Thymus (tissue), 11 donors: ENCODE results near the gene ZDHHC9. TPM values are rescaled to one million over a fixed set of nuclear protein-coding genes. Genes with fewer than 3 reads are reported as not detected.

ENCODE experiments used
- DNase-seq, 9 donors: peaks; one replicate each; pipeline ENCODE4 v3.0.0-alpha.2; 2013; ENCODE audit warnings: low spot score in 9 of 9, low read depth in 6 of 9, missing footprints in 1 of 9
- H3K27ac ChIP-seq, 2 donors: one replicate each; pipeline ENCODE4 v1.5.1; 2013; ENCODE audit warnings: control low read depth in 1 of 2, low read depth in 1 of 2, low read length in 1 of 2, mild to moderate bottlenecking in 1 of 2, moderate library complexity in 1 of 2
- H3K27me3 ChIP-seq, 2 donors: one replicate each; pipeline ENCODE4 v1.5.1; 2013; ENCODE audit warnings: low read length in 1 of 2; ENCODE audit not compliant: control insufficient read depth in 2 of 2, insufficient read depth in 1 of 2
- H3K36me3 ChIP-seq, 2 donors: one replicate each; pipeline ENCODE4 v1.5.1; 2013; ENCODE audit warnings: low read length in 1 of 2, mild to moderate bottlenecking in 1 of 2, moderate library complexity in 1 of 2; ENCODE audit not compliant: control insufficient read depth in 2 of 2, insufficient read depth in 2 of 2
- H3K4me1 ChIP-seq, 2 donors: one replicate each; pipeline ENCODE4 v1.5.1; 2013; ENCODE audit warnings: low read length in 2 of 2; ENCODE audit not compliant: control insufficient read depth in 2 of 2, insufficient read depth in 2 of 2
- H3K4me3 ChIP-seq, 2 donors: one replicate each; pipeline ENCODE4 v1.5.1; 2013; ENCODE audit warnings: low read length in 2 of 2, control low read depth in 1 of 2, mild to moderate bottlenecking in 1 of 2
- H3K9me3 ChIP-seq, 2 donors: one replicate each; pipeline ENCODE4 v1.5.1; 2013; ENCODE audit warnings: low read length in 1 of 2, mild to moderate bottlenecking in 1 of 2; ENCODE audit not compliant: control insufficient read depth in 2 of 2, insufficient read depth in 1 of 2
- WGBS: extraction: QIAGEN DNeasy Blood & Tissue Kit; methylation state at CpG from one replicate; pipeline ENCODE4 v1.1.7; 2013; 5-methylcytosine and 5-hydroxymethylcytosine counted together
- polyA plus RNA-seq: library from polyadenylated mRNA; stranded (reverse); fragments of 200-250 nt; gene quantifications from one replicate; pipeline ENCODE4 v1.2.3, GENCODE V29; 2013
- total RNA-seq: library from RNA; stranded (reverse); fragments of 120-200 nt; gene quantifications from one replicate; pipeline ENCODE4 v1.2.4, GENCODE V29; 2013
- donor health status: healthy.

The ZDHHC9 gene
- total and polyA plus RNA-seq, 2 donors, result 3.5 to 4.5 TPM

DNA sequence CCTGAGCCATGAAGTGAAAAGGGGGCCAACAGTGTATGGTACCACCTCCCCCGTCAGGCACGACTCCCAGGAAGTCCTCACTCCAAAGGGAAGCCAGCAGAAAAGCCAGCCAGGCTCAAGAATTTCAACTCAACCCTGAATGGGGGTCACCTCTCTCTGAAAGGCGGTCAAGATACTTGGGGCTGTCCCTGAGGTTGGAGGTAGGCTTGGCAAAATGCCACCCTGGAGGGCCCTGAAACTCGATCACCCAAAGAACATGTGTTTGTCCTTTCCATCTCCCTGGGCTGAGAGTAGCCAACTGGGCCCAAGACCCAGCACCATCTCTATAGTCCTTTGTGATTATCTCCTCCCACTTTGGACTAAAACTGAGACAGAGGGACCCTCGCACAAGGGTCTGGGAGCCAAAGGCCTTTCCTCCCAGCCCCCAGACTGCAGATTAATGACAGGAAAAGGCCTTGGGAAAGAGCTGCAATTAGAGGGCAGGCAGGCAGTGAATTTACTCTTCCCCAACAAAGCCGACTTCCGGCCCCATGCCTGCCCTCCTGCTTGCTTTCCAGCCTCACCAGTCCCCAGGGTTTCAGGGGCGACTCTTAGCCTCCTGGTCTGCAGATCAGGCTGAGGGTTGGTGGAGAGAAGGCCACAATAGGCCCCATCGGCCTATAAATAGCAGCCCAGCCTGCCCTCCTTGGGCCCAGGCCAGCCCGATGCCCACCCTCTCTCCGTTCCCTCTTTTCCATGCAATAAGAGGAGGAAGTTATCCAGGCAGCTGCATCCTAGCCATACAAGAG lies 58.3 kb downstream of the ZDHHC9 start:
- peak overlapping the region; percentile 19 to 33 for H3K4me3 ChIP-seq
- DNase-seq, result no peak
- no peaks in the 10 kb centered on the region for H3K9me3 ChIP-seq
- H3K4me1 ChIP-seq, result peaks cover 8 to 52% of the 10 kb centered on the region in 2 donors
- no peaks in the 10 kb centered on the region for H3K27me3 ChIP-seq
- peak overlapping the region; percentile 1 to 42 for H3K27ac ChIP-seq
- WGBS, result 31% methylated on average over 11 of the region's 11 CpGs
- peaks cover 43 to 78% of the 10 kb centered on the region in 2 donors for H3K36me3 ChIP-seq

DNA sequence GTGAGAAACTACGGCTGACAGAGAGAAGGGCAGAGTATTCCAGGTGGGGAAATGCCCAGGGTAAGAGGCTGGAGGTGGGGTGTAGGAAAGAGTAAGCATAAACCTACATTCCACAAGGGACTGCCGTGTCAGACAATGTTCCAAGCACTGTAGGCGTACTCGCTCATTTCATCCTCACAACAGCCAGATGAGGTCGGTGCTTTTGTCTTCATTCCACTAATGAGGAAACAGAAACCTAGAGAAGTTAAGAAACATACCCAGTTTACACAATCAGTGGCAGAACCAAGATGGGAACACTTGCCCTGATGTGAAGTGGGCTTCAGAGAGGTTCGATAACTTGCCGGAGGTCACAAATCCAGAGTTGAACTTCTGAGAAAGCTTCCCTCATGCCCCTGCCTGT lies 59.3 kb downstream of the ZDHHC9 start:
- peak overlapping the region in 1 of 2 donors; percentile 41 for H3K27ac ChIP-seq
- peaks cover 8 to 55% of the 10 kb centered on the region in 2 donors for H3K4me1 ChIP-seq
- no peak for DNase-seq
- 47% methylated on average over 7 of the region's 7 CpGs for WGBS
- no peaks in the 10 kb centered on the region for H3K9me3 ChIP-seq
- no peaks in the 10 kb centered on the region for H3K27me3 ChIP-seq
- H3K36me3 ChIP-seq, result peaks cover 36 to 68% of the 10 kb centered on the region in 2 donors
- H3K4me3 ChIP-seq, result peak overlapping the region; percentile 67 to 89

DNA sequence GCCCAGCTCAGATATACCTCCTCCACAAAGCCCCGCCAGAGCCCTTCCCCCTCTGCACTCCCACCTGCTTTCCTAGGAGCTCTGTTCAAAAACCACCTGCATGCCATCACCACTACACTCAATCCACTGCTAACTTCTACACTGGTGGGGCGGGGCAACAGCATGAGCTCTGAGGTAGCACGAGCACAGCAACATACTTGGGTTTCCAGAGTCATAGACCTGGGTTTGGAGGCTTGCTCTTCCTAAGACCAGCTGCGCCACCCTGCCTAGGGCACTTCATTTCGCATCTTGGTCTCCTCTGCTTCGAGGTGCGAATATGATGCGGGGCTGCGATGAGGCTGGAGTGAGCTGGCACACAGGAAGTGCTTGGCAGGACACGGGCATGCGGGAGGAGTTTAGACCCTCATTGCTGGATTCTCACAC lies 60.4 kb downstream of the ZDHHC9 start:
- H3K36me3 ChIP-seq, result peaks cover 29 to 60% of the 10 kb centered on the region in 2 donors
- H3K9me3 ChIP-seq, result no peaks in the 10 kb centered on the region
- no peaks in the 10 kb centered on the region for H3K27me3 ChIP-seq
- H3K4me1 ChIP-seq, result peaks cover 8 to 62% of the 10 kb centered on the region in 2 donors
- peak overlapping the region; percentile 67 to 89 for H3K4me3 ChIP-seq
- WGBS, result 24% methylated on average over 11 of the region's 11 CpGs
- H3K27ac ChIP-seq, result peak overlapping the region; percentile 60 to 88
- peak in 1 of 9 donors; percentile 62 for DNase-seq

DNA sequence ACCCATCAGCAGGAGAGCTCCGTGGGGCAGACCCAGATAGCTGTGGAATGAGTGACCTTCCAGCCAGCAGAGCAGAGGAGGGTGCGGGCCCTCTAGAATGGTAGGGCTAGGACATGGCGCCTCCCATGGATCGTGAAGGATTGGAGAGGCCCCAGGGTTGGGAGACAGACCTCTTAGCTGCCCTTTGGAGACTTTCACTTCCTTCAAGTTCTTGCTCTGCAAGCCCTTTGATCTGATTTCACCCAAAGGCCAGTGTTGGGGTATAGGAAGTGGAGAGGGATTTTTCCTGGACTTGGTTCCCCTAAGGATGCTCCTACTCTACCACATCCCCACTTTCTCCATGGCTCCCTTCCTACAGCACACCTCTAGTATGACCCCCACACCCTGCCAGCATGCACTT lies 61.0 kb downstream of the ZDHHC9 start:
- H3K27me3 ChIP-seq, result no peaks in the 10 kb centered on the region
- peaks cover 24 to 54% of the 10 kb centered on the region in 2 donors for H3K36me3 ChIP-seq
- peak overlapping the region; percentile 67 to 89 for H3K4me3 ChIP-seq
- H3K4me1 ChIP-seq, result peaks cover 13 to 68% of the 10 kb centered on the region in 2 donors
- no peak for DNase-seq
- peak overlapping the region; percentile 46 to 88 for H3K27ac ChIP-seq
- 41% methylated on average over 4 of the region's 4 CpGs for WGBS
- no peaks in the 10 kb centered on the region for H3K9me3 ChIP-seq

DNA sequence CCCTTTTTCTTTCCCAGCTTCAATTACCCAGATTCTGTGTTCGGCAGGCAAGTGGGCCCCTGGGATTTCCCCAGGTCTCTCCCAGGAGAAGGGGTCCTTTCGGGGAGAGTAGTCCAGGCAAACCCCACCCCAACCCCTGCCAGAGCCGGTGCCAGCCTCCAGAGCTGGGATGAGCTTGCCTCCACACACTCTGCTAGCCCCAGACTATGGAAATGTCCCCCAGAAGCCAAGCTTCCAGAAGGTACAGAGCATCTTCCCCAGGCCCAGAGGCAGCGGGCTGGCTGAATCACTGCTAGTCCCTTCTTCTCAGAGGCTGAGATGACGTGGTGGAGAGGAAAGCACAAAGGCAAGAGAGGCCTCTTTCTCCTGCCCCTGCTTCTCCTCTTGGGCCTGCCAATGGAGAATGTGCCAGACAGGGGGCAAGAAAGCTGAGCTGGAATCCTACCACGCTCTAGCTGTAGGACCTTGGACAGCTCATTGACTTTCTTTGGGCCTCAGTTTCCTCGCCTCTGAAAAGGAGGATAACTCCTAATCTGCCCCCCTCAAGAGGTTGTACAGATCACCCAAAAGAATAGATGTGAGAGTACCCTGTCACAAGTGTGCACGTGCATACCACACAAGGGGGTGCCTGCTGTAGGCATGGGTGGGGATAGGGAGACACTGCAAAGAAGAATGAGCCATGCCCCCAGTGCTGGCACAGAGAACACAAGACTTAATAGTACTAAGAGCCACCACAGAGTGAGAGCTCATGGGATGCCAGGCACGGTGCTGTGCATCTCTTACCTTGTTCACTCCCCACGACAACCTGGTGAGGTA lies 61.8 kb downstream of the ZDHHC9 start:
- Histone ChIP-seq H3K27me3 (no peaks in the 10 kb centered on the region), H3K4me3 (peak overlapping the region; percentile 67 to 89), H3K9me3 (no peaks in the 10 kb centered on the region), H3K27ac (peak overlapping the region; percentile 71 to 88), H3K36me3 (peaks cover 17 to 46% of the 10 kb centered on the region in 2 donors), H3K4me1 (peaks cover 15 to 72% of the 10 kb centered on the region in 2 donors)
- 17% methylated on average over 10 of the region's 10 CpGs for WGBS
- peak in 1 of 9 donors; percentile 45 for DNase-seq

DNA sequence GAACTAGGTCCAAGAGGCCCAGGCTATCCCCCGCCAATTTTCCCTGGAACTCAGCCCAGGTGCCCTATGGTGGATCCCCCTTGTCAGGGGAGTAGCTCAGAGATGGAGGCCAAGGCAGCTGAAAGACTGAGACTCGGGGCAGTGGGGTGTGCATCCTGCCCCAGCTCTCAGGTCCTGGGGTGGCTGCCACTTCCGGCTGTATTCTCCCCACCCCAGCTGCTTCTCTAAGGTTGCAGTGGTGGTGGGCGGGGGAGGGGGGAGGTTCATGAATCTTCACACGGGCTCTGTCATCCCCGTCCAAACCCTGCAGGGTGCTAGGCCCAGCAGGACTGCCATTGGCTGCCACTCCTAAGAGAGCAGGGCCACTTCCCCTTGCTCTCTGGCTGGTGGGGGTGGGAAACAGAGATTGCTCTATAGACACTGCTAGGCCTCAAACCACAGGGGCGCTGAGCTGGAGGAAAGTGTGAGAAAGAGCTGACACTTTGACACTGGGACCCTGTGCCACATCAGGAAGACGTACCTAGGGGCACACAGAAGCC lies 62.5 kb downstream of the ZDHHC9 start:
- DNase-seq, result peak in 6 of 9 donors; percentile 56 to 90 (median 78)
- Histone ChIP-seq H3K4me3 (peak overlapping the region; percentile 67 to 89), H3K4me1 (peaks cover 19 to 75% of the 10 kb centered on the region in 2 donors), H3K36me3 (peaks cover 17 to 41% of the 10 kb centered on the region in 2 donors), H3K27ac (peak overlapping the region; percentile 88 to 89), H3K9me3 (no peaks in the 10 kb centered on the region), H3K27me3 (no peaks in the 10 kb centered on the region)
- WGBS, result 6% methylated on average over 8 of the region's 8 CpGs

DNA sequence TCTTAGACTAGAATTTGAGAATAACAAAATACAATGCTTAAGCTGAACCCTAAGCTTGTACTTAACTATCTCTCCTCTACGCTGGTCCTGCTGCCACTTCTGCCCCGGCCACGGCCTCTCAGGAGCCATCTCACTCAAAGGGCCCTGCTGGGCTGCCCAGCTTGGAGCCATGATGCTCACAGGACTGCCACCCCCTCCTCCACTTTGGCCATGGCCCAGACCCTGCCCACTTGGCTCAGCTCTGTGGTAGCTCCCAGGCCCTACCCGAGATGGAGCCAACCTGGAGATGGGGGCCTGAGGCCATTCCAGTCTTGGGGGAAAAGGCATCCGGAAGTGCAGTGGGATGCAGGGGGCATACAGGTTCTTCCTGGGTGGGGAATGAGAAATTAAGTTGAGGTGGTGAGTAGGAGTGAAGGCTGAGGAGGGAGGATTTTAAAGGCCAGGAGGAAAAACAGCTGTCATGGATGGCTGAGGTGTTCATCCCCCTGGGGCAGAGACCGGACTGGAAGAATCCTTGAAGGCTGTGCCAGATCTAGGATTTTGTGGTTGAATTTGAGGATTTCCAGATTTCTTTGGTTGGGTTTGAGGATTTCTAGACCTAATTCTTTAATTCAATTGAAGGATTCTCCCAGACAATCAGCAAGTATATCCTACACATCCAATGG lies 63.1 kb downstream of the ZDHHC9 start:
- no peak for DNase-seq
- H3K27me3 ChIP-seq, result no peaks in the 10 kb centered on the region
- H3K27ac ChIP-seq, result peak overlapping the region; percentile 88 to 89
- peaks cover 19 to 75% of the 10 kb centered on the region in 2 donors for H3K4me1 ChIP-seq
- no peaks in the 10 kb centered on the region for H3K9me3 ChIP-seq
- WGBS, result 7% methylated on average over 6 of the region's 6 CpGs
- H3K36me3 ChIP-seq, result peaks cover 16 to 37% of the 10 kb centered on the region in 2 donors
- peak overlapping the region; percentile 67 to 89 for H3K4me3 ChIP-seq

DNA sequence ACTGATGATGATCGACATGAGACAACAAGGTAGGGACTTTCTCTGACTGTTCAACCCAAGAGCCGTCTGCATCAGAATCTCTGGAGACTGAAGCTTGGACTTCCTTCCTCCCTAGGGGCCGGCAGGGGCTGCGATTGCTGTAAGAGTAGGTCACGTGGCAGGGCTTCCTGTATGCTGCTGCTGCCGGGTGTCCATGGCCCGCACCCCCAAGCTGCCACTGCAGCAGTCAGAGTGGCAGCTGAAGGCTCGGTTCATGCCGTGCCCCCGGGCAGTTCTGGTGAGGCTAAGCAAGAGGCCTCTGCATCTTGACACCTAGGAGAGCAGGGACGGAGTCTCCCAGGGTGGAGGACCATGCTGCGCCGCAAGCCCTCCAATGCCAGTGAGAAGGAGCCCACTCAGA lies 63.9 kb downstream of the ZDHHC9 start, which contains the start of gene SASH3:
TSS of gene SASH3 (plus strand) at position 203 of the 400 bp plus-strand sequence. CDS start at position 352, 149 bp downstream.
- DNase-seq, result peak in 2 of 9 donors; percentile 67 to 83
- H3K27ac ChIP-seq, result peak within 1 kb of the TSS; percentile 88 to 90

More for the DNA sequence above, 63.9 kb downstream of the ZDHHC9 start, which contains the start of gene SASH3:
- Histone ChIP-seq H3K9me3 (no peaks in the 10 kb centered on the region), H3K36me3 (peaks cover 10 to 30% of the 10 kb centered on the region in 2 donors), H3K4me3 (peak within 1 kb of the TSS; percentile 67 to 89), H3K4me1 (peaks cover 19 to 77% of the 10 kb centered on the region in 2 donors), H3K27me3 (no peaks in the 10 kb centered on the region)
- 2% methylated on average over 13 of the region's 13 CpGs for WGBS
